Lower leg skin (tissue), 3 donors: ENCODE results near the gene TNNI3.

ENCODE experiments used
- CTCF ChIP-seq, 3 donors: fragments of 450-650 bp; IDR thresholded peaks; one replicate each; pipeline ENCODE4 v1.5.1; 2016; ENCODE audit warnings: antibody characterized with exemption in 3 of 3, mild to moderate bottlenecking in 3 of 3, moderate library complexity in 2 of 3
- POLR2A ChIP-seq, 2 donors: fragments of 450-650 bp; IDR thresholded peaks; one replicate each; pipeline ENCODE4 v1.6.1; 2016 to 2017; ENCODE audit warnings: antibody characterized with exemption in 2 of 2, mild to moderate bottlenecking in 1 of 2, moderate library complexity in 1 of 2

DNA sequence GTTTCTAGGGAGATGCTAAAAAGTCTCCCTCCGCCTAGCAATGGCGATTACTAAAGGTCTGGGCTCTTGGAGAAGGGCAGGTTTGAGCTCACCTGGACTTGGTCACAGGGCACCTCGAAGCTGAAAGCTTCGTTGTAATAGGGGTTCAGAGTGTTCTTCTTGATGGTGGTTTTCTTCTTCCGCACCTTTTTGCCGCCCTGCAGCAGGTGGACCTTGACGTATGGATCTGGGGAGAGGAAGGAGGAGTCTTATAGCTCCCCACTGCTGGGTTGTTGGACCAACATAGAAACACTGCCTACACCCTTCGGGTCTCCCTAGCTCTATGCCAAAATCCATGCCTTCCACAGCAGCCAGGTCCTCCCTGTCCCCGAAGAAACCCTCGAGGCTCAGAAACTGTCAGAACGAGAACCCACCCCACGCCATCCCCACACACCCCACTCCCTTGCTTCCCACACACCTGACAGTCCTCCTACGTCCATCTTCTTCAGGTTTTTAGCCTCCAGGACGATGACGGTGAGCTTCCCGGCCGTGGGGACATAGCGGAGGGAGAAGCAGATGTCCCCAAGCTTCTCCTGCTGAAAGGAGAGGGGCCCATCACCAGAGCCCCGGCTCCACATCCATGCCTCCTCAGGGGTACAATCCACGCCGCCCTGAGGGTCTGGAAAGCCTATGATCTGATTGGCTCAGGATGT is 17.0 kb upstream of the TNNI3 start:
- no peak for TF ChIP-seq CTCF (IDR thresholded peaks at IDR 0.05)
- TF ChIP-seq POLR2A (IDR thresholded peaks at IDR 0.05), result no peak
